NOMO-1 treated with dmso at 0.1 percent for 144 hours (cell line): ENCODE data around the gene PRAC1.
A peak's percentile ranks its signal among the peaks of the same experiment; 100 is the strongest.
"Not testable (repeated sequence)": the region's sequence is repeated elsewhere in the genome, so short reads cannot be mapped to it uniquely, and the experiment has no call there.

Source experiments
- DNase-seq: peaks from one replicate; lab custom pipeline; 2025; ENCODE audit not compliant: unreplicated experiment; lab: John Stamatoyannopoulos, UW

The PRAC1 gene

DNA sequence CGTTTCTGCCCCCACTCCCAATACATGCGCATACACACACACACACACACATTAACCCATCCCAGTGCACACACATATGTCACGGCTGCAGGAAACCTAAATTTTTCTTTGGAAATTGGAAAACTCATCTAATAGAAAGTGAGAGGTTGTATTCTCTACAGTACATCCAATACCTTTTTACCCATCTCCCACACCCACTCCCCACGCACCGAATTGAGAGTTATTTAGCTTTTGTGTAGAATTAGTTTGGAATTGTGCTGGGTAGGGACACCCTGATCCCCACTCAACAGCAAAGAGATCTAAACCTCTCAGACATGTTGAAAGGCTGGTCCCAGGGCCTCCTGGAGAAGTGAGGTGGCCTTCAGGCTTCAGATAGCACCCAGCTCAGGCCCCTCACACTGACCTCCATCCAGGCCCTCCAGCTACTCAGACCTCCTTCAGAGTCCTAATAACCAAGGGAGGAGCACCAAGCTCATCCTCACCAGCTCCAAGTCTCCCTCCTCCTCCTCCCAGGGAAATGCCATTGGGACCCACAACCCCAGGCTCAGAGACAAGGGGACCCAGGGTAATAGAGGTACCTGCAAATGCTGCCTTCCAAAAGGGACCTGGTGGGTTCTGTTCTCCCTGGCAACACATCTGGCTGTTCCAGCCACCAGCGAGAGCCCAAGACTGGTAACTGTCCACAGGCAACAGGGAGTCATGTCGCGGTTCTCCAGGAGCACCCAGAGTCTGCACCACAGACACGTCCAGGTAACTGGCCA is 5.3 kb upstream of the PRAC1 start:
- no peak for DNase-seq

DNA sequence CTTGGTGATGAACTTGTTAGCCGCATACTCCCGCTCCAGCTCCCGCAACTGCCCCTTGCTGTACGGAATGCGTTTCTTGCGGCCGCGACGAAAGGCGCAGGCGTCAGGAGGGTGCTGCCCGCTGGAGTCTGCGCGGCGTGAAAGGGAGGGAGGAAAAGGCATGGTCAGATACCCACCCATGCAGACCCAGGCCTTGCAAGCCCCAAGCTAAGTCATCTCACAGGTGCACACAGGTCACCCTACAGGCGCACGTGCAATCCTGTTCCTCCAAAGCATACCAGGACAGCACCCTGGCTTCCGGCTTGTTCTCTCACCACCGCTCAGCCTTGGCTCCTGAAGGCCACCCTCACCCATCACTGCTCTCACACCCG is 4.6 kb upstream of the PRAC1 start:
- DNase-seq: no peak

- DNase-seq: no peak
These were observed 4.0 kb upstream of the PRAC1 start for GRCh38 chr17:48726114-48726915.

DNA sequence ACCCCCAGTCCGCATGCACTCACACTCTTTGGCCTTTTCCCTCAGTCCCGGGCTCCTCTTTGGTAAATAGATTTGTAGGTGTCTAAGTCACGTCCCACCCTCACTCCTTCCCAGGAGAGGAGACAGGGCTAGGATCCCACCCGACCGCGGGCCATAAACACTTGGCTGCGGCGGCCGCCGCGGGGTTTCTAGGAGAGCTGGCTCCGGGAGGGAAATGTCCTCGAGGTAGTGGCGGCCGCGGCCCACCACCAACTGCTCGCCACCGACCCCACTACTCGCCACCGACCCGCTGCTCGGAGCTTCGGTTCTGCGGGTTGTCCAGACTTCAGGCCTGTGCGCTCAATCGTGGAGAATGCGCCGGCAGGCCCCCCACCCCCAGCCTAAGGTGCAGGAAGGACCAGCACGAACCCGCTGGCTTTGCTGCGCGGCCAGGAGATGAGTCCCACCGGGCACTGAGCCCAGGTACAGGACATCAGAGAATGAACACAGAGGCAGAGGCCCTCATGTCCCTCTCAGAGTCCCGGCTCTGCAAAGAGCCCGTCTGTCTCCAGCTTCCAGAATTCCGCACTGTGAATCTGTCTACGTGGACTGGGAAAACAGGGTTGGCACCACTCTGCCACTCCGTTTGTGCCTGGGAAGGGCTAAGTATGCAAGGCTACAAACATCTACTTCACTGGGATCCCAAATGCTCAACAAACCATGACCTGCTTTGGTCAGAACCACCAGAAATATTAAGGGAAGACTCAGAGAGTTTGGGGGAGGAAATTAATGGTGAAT is 3.2 kb upstream of the PRAC1 start:
- no peak for DNase-seq

- no peak for DNase-seq
These were observed 2.6 kb upstream of the PRAC1 start for GRCh38 chr17:48725004-48725287.

- peak; percentile 65 for DNase-seq
These were observed 2.1 kb upstream of the PRAC1 start for GRCh38 chr17:48724251-48725003.

GRCh38 chr17:48723423-48724250 is 1.3 kb upstream of the PRAC1 start:
- no peak for DNase-seq

DNA sequence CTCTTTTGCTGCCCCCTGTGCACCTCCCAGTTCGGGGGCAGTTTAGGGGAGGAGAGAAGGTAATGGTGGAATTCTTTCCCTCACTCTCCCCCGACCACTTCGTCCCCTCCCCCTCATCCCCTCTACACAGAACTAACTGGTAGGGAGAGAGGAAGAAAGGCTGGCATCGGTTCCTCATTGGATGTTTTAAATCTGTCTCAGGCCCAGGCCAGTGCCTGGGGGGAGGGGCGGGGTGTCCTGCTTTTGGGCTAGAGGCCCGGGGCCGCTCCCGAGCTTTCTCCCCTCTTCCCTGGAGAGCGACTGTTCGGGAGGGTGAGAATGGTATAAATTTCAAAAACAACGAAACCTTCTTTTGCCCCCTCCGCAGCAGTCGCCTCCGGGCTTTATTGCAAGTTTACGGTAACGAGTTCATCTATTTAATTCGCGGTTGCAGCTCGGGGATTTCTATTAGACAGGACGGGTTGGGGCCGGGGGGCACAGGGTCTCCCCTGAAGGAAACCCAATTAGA is 651 bp upstream of the PRAC1 start, which contains the start of gene PRAC2:
Gene PRAC2 (plus strand): TSS at position 271 of the 508 bp plus-strand sequence. CDS start 1,226 bp downstream, outside the sequence.
- no peak for DNase-seq

DNA sequence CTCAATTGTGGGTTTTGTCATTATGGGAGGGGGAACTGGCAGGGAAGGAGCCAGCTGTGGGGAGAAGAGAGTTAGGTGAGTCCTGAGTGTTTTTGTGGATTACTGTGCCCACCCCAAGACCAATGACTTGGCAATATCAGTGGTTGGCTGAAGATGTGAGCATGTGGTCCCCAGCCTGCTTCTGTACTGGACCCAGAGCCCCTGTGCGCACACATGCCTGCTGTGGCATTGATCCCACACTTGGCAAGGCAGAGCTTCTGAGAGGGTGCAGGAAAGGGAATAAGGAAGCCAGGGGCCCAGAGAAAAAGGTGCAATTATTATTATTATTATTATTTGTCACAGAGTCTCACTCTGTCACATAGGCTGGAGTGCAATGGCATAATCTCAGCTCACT is 1.3 kb downstream of the PRAC1 start:
- DNase-seq: no peak

- no peak for DNase-seq
These were observed 1.9 kb downstream of the PRAC1 start for GRCh38 chr17:48720266-48721008.

DNA sequence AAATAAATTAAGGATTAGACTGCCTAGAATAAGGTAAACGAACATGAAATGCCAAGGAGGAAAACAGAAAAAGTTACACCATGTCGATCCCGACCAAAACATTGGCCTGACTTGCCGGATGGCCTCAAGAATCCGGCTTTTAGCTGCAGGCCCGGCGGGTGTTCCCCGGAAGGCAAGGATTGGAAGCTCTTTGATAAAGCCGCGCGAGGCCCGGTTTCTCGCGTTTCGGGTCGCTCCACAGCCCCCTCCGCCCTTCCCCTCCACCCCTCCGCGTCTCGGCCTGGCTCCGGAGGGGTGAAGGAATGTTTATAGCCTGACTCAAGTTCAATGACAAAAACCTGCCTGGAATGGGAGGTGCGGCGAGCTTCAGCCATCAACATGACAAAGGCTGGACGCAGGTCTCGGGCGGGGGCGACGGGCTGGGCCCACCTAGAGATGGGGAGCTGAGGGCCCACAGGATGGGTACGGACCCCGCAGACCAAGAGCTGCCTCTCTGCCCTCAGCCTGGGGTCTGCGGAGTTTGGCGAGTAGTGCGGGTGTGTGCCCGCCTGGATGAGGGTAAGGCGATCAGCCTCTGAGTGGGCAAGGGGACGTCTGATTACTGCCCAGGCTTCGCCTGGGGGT is 2.6 kb downstream of the PRAC1 start:
- DNase-seq: no peak

DNA sequence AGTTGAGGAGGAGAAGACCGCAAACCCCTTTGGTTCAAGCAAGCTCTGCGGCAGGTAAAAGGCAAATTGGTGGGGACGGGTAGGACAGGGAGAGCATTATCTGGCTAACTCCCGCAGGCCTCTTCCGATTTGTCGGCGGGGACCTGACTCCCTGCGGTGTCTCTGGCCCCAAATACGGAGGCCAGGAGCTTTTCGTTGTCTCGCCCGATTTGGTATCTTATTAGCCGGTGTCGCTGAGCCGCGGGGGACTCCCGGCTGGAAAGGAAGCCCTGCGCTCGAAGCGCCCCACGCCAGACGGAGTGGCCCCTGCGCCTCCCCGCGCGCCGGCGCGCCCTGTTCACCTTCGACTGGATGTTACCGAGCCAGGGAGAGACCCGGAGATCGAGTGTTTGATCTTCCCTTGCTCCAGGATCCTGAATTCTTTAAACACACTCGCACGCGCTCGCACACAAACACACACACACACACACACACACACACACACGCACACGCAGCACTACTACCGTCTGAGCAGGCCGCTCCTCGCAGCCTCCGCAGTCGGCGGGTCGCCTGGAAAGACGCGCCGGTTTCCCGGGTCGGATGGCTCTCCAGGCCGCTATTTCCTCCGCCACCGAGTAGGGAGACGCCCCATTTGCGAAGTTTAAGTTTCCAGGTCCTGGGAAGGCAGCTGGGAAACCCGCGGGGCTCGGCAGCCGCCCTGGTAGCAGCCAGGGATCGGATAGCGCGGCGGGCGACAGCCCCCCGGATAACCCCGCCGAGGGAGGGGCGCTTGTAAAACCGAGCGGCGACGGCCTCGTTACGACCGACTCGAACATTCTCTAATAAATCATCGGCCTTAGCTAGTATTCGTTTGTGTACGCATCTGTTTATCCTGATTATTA is 3.3 kb downstream of the PRAC1 start:
- DNase-seq: no peak

DNA sequence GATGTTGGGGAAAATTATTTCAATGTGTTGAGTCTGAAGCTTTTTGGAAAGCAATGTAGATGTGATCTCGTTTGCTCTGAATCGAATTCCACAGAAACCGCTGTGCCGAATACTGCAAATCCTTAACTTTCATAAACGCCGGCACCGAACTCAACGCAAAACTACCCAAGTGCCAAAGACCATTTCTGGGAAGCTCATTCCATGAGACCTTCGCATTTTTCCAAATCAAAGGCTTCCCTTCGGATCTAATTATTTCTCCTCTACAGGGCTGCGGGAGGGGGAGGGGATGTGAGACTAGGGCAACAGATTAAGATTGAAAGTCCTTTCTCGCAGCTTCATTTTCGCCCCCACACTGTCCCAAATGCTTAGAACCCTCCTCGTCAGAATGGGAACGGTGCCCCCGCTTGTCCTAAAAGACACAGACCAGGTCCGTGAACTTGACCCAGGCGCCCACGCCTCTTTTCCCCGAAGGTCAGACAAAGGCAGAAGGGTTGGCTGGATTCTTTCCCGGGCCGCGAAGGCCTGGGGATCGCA is 4.0 kb downstream of the PRAC1 start:
- DNase-seq: no peak

GRCh38 chr17:48717367-48718226 is 4.7 kb downstream of the PRAC1 start:
- no peak for DNase-seq

GRCh38 chr17:48716549-48716948 is 5.8 kb downstream of the PRAC1 start:
- not testable (repeated sequence) for DNase-seq

DNA sequence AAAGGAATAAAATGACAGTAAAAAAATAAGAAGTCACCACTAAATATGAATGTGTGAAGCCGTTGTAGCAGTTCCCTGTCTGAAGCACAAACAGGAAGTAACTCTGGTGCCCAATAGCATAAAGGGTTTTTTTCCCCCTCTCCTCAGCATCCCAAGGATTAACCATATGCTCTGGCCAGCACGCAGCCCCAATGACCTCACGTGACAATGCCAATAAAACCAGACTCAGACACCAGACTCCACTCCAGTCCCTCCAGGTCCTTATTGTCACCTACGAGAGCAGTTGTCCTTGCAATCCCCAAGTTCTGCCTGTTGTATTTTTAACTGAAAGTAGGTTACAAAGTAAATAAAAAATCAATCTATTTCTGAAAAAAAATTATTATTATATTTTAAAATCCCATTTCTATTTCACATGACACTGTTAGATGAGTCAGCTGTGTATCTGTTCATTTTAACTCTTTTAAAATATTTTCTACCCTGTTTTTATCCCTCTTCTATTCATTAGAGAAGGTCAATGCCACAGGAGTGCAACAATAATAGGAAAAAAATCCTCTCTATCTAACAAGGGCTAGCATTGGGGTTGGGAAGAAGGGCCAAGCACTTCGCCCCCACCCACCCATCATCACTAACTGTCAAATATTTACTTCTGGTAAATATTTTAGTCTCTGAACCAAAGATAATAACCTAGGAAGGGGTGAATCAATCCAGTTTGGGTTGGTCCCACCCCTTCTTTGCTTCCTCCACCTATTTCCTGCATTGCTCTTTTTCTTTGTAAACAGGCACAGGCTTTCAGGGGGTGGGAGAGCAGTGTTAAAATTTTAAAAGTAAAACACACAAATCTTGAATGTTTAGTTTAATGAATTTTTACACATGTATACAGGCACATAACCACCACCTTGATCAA is 6.6 kb downstream of the PRAC1 start:
- DNase-seq: no peak
